Progenitor cell of endocrine pancreas (in vitro differentiated cells): ENCODE data around the gene FDXR. TPM values are rescaled to one million over a fixed set of nuclear protein-coding genes. Genes with fewer than 3 reads are reported as not detected.
A peak's percentile ranks its signal among the peaks of the same experiment; 100 is the strongest.
"Not testable (repeated sequence)": the region's sequence is repeated elsewhere in the genome, so short reads cannot be mapped to it uniquely, and the experiment has no call there.

ENCODE experiments used
- DNase-seq: peaks from one replicate; pipeline ENCODE4 v3.0.0; 2021; ENCODE audit warnings: low spot score; ENCODE audit not compliant: unreplicated experiment
- H3K27ac Mint-ChIP-seq: 2 replicates; pipeline ENCODE4 v1.8.0; 2021; ENCODE audit warnings: mild to moderate bottlenecking, moderate library complexity, mixed read lengths
- H3K27me3 Mint-ChIP-seq: 2 replicates; pipeline ENCODE4 v1.8.0; 2021; ENCODE audit warnings: mixed read lengths
- H3K36me3 Mint-ChIP-seq: 2 replicates; pipeline ENCODE4 v1.8.0; 2022; ENCODE audit warnings: mixed read lengths; ENCODE audit not compliant: insufficient read depth
- H3K4me1 Mint-ChIP-seq: 2 replicates; pipeline ENCODE4 v1.8.0; 2021; ENCODE audit warnings: low read depth, mixed read lengths
- H3K4me3 Mint-ChIP-seq: 2 replicates; pipeline ENCODE4 v1.8.0; 2021; ENCODE audit warnings: low read depth, mild to moderate bottlenecking, moderate library complexity, mixed read lengths
- H3K9me3 Mint-ChIP-seq: 2 replicates; pipeline ENCODE4 v1.8.0; 2021; ENCODE audit warnings: low read depth, mixed read lengths
- total RNA-seq: library from RNA; stranded (reverse); gene quantifications from 2 replicates; pipeline ENCODE4 v1.2.1, GENCODE V29; 2021
- TF ChIP-seq, protein P1 (sequence below): fragments of 200-600 bp; sonication (generic); IDR thresholded peaks from one replicate; pipeline ENCODE4 v1.5.0; 2021; ENCODE audit warnings: antibody characterized with exemption, mild to moderate bottlenecking; ENCODE audit not compliant: unreplicated experiment

The FDXR gene
- total RNA-seq, 1 donor from 2014 or later: 18.2 TPM

DNA sequence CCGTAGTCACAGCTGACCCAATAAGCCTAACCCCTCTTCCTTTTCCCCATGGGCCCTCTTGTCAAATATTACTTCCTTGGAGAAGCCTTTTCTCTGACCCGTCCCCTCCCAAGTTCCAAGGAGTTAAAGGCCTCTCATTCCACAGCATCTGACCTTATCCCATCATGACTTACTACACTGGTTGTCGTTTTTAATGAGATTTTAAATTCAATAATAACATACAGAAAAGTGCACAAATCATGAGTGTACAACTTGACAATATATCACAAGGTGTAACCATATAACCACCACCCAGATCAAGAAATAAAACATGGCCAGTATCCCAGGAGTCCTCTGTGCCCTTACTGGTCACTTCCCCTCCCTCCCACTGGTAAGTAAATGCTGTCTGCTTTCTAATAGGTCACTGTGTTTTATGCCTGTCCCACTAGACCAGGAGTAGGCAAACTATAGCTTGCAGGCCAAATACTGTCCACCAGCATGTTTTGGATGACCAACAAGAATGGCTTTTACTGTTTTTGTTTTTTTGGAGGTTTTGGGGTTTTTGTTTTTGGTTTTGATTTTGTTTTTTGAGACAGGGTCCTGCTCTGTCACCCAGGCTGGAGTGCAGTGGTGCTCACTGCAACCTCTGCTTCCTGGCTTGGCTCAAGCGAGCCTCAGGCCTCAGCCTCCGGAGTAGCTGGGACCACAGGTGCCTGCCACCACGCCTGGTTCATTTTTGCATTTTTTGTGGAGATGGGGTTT lies 1.2 kb upstream of the FDXR start:
- Mint-ChIP-seq H3K27me3 (no peaks in the 10 kb centered on the region), H3K4me1 (peaks cover 32% of the 10 kb centered on the region), H3K4me3 (peak overlapping the region; percentile 90), H3K27ac (peak overlapping the region; percentile 97), H3K9me3 (no peaks in the 10 kb centered on the region), H3K36me3 (no peaks in the 10 kb centered on the region)
- TF ChIP-seq, protein P1, sequence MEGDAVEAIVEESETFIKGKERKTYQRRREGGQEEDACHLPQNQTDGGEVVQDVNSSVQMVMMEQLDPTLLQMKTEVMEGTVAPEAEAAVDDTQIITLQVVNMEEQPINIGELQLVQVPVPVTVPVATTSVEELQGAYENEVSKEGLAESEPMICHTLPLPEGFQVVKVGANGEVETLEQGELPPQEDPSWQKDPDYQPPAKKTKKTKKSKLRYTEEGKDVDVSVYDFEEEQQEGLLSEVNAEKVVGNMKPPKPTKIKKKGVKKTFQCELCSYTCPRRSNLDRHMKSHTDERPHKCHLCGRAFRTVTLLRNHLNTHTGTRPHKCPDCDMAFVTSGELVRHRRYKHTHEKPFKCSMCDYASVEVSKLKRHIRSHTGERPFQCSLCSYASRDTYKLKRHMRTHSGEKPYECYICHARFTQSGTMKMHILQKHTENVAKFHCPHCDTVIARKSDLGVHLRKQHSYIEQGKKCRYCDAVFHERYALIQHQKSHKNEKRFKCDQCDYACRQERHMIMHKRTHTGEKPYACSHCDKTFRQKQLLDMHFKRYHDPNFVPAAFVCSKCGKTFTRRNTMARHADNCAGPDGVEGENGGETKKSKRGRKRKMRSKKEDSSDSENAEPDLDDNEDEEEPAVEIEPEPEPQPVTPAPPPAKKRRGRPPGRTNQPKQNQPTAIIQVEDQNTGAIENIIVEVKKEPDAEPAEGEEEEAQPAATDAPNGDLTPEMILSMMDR: no peak
- DNase-seq: no peak

DNA sequence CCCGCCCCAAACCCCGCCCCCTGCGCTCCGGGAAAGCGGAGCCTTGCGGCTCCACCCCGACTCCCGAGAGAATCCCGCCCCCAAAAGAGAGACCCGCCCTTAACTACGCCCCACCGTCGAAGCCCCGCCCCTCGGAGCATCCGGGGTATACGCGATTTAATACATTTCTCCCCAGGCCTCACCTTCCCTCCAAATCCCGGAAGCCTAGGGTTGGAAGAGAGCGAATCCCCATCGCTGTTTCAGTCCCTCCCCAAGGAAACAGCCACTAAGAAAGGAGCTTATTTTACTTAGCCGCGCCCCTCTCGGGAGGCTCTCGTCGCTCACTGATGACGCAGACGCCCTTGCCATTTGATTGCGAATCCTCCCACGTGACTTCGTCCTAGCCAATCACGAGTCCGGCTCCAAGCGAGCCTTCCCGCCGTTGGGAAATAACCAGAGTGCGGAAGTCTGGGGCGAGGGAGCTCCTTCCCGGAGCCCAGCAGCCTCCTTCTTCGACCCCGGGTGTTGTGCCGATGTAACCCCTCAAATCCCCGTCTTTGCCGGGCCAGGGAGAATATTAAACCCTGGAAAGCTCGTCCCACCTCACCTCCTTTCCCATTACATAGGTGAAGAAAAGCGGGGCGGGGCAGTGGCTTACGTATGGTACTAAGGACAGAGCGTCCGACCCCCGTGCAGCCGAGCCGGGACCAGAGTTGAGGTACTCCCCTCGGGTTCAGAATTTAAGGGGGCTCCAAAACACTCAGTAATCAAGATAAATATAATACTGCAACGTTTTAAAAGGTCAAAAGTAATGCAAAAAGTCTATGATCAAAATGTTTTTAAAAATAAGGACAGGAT lies 461 bp upstream of the FDXR start:
- Mint-ChIP-seq H3K27me3 (no peaks in the 10 kb centered on the region), H3K4me3 (peak overlapping the region; percentile 90), H3K4me1 (peaks cover 34% of the 10 kb centered on the region), H3K36me3 (no peaks in the 10 kb centered on the region), H3K27ac (peak overlapping the region; percentile 97), H3K9me3 (no peaks in the 10 kb centered on the region)
- TF ChIP-seq, protein P1: no peak
- DNase-seq: peak; percentile 98

DNA sequence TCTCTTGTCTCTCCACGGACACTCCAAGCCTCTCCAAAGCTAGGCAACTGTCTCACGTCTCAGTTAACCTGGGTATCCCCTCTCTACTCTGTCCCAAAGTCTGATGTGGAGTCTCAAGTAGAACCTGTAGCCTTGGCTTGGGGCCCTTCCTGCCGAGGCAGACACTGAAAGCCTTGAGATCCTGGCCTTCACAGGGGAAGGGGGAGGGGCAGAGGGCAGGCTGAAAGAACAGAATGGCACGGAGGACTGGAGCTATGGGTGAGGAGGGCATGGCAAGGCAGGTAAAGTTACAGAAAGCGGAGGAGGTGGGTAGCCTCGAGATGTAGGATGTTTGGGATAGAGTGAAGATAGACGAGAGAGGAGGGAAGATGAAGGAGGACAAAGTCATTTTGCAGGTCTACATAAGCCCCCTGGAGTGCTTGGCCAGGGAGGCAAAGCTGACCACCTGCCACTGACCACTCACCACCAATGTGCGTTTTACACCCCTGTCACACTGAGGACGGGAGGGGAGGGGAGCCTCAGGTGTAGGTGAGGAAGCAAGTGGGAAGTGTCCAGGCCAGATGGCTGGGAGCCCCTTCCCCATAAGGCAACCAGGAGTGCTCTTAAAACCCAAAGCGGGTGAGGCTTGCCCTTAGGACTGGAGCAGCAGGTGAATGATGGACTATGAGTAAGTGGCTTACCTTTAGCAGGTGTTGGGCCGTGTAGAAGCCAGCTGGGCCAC lies 1.3 kb downstream of the FDXR start:
- Mint-ChIP-seq H3K36me3 (no peaks in the 10 kb centered on the region), H3K4me1 (peaks cover 32% of the 10 kb centered on the region), H3K4me3 (peak overlapping the region; percentile 90), H3K27me3 (no peaks in the 10 kb centered on the region), H3K9me3 (no peaks in the 10 kb centered on the region), H3K27ac (no peak overlapping the region)
- TF ChIP-seq, protein P1: no peak
- no peak for DNase-seq

DNA sequence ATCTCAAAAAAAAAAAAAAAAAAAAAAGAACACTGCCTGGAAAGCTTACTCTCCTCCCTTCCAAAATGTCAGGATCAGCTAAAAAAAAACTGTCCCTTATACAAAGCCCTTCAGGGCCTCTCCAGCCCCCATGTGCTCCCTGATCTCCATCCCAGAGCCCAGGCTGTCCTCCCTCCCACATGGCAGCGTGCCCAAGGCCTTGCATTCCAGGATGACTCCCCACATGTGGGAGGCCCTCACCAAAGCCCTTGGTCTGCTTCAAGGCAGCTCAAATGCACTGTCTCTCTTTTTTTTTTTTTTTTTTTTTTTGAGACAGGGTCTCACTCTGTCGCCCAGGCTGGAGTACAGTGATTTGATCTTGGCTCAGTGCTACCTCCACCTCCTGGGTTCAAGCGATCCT lies 2.3 kb downstream of the FDXR start:
- Mint-ChIP-seq H3K9me3 (no peaks in the 10 kb centered on the region), H3K4me1 (peaks cover 24% of the 10 kb centered on the region), H3K27me3 (no peaks in the 10 kb centered on the region), H3K4me3 (no peak overlapping the region), H3K27ac (peak overlapping the region; percentile 56), H3K36me3 (no peaks in the 10 kb centered on the region)
- DNase-seq: no peak
- TF ChIP-seq, protein P1: no peak

DNA sequence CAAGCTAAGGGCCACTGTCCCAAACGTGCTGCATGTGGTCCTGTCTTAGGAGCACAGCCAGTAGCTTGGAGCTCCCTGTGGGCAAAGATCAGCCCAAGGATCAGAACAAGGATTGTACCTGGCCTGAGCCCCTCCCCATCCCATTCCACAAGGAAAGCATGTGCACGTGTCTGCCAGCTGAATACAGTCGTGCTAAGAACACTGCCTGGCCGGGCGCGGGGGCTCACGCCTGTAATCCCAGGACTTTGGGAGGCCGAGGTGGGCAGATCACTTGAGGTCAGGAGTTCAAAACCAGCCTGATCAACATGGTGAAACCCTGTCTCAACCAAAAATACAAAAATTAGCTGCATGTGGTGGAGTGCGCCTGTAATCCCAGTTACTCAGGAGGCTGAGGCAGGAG lies 2.8 kb downstream of the FDXR start:
- H3K4me3 Mint-ChIP-seq, H3K9me3 Mint-ChIP-seq, H3K27ac Mint-ChIP-seq, DNase-seq, H3K27me3 Mint-ChIP-seq, H3K36me3 Mint-ChIP-seq: not testable (repeated sequence)
- H3K4me1 Mint-ChIP-seq: peaks cover 19% of the 10 kb centered on the region
